H1 (cell line): ENCODE data around the gene AASDH. TPM values are rescaled to one million over a fixed set of nuclear protein-coding genes. Genes with fewer than 3 reads are reported as not detected.

Experiments used
- CTCF ChIA-PET: fragments of 300-600 bp; sonication (Branson Sonifier 250); formaldehyde crosslinking; loops from one replicate; lab custom pipeline; 2021; ENCODE audit not compliant: partially characterized antibody; lab: Charles Lee
- POLR2A ChIA-PET: fragments of 300-600 bp; sonication (Branson Sonifier 250); formaldehyde crosslinking; loops from one replicate; lab custom pipeline; 2021; ENCODE audit warnings: inconsistent platforms; ENCODE audit not compliant: partially characterized antibody; lab: Charles Lee
- DNase-seq, 2 experiments: peaks; one replicate each; pipeline versions ENCODE4 v3.0.0 to v3.0.0-alpha.2; 2010 to 2022; ENCODE audit warnings: low spot score in 2 of 2, low read depth in 1 of 2, mixed read lengths in 1 of 2
- FAIRE-seq: peaks from 2 replicates; lab custom pipeline; 2011; peaks lifted over from hg19 to GRCh38; lab: Jason Lieb, UNC
- H2AFZ ChIP-seq: 2 replicates; pipeline ENCODE4 v1.8.1; 2012; ENCODE audit warnings: low read length, inconsistent platforms
- H2AK5ac ChIP-seq: 2 replicates; pipeline ENCODE4 v1.6.1; 2013; ENCODE audit warnings: low read depth, low read length
- H2BK120ac ChIP-seq: replicated peaks from 2 replicates; pipeline ENCODE3; 2013; ENCODE audit warnings: low read depth, low read length, inconsistent platforms
- H2BK12ac ChIP-seq: 2 replicates; pipeline ENCODE4 v1.6.1; 2013; ENCODE audit warnings: low read depth, low read length
- H2BK15ac ChIP-seq: 2 replicates; pipeline ENCODE4 v1.6.1; 2013; ENCODE audit warnings: low read length
- H2BK20ac ChIP-seq: 2 replicates; pipeline ENCODE4 v1.6.1; 2013; ENCODE audit warnings: low read length
- H2BK5ac ChIP-seq: 2 replicates; pipeline ENCODE4 v1.6.1; 2013; ENCODE audit warnings: low read depth, low read length
- H3K14ac ChIP-seq: 2 replicates; pipeline ENCODE4 v1.6.1; 2013; ENCODE audit warnings: inconsistent platforms; ENCODE audit not compliant: insufficient read length
- H3K18ac ChIP-seq: 2 replicates; pipeline ENCODE4 v1.6.1; 2013; ENCODE audit warnings: low read length; ENCODE audit errors: extremely low read depth
- H3K23ac ChIP-seq: 2 replicates; pipeline ENCODE4 v1.6.1; 2013; ENCODE audit warnings: inconsistent platforms; ENCODE audit not compliant: insufficient read length
- H3K23me2 ChIP-seq: 2 replicates; pipeline ENCODE4 v1.6.1; 2013; ENCODE audit warnings: low read depth, low read length
- H3K27ac ChIP-seq: 2 replicates; pipeline ENCODE4 v1.6.1; 2011; ENCODE audit warnings: low read depth, low read length, inconsistent platforms
- H3K27me3 ChIP-seq, 4 experiments: replicated peaks in 1 of 4; 1 replicate in 1 of 4; 2 replicates in 3 of 4; pipeline versions ENCODE4 v1.6.1 to v1.8.1; 2011 to 2013; ENCODE audit warnings: low read length in 3 of 4, mild to moderate bottlenecking in 3 of 4, inconsistent platforms in 2 of 4, mixed read lengths in 2 of 4, moderate library complexity in 1 of 4; ENCODE audit not compliant: control insufficient read depth in 3 of 4, insufficient read depth in 3 of 4; ENCODE audit errors: extremely low read depth in 1 of 4
- H3K36me3 ChIP-seq, 4 experiments: 2 replicates each; pipeline versions ENCODE4 v1.6.1 to v1.8.1; 2011 to 2013; ENCODE audit warnings: mild to moderate bottlenecking in 4 of 4, low read length in 3 of 4, moderate library complexity in 2 of 4, control low read depth in 1 of 4, inconsistent platforms in 1 of 4; ENCODE audit not compliant: insufficient read depth in 4 of 4, control insufficient read depth in 2 of 4
- H3K4ac ChIP-seq: replicated peaks from 2 replicates; pipeline ENCODE3; 2013; ENCODE audit warnings: low read length, low read depth, mixed read lengths, inconsistent platforms; ENCODE audit not compliant: insufficient read length
- H3K4me1 ChIP-seq, 4 experiments: replicated peaks in 1 of 4; 1 replicate in 1 of 4; 2 replicates in 3 of 4; pipeline versions ENCODE4 v1.6.1 to v1.8.1; 2011 to 2013; ENCODE audit warnings: low read length in 3 of 4, inconsistent platforms in 2 of 4, mixed read lengths in 1 of 4; ENCODE audit not compliant: insufficient read depth in 4 of 4, control insufficient read depth in 3 of 4
- H3K4me2 ChIP-seq, 2 experiments: 2 replicates each; pipeline versions ENCODE4 v1.6.1 to v1.8.1; 2011 to 2013; ENCODE audit warnings: low read depth in 2 of 2, low read length in 2 of 2, control low read depth in 1 of 2, inconsistent platforms in 1 of 2, mild to moderate bottlenecking in 1 of 2; ENCODE audit not compliant: insufficient read depth in 1 of 2
- H3K4me3 ChIP-seq, 4 experiments: fragments of 200-600, 300-600 bp in 1 of 4; sonication (generic), shearing (Covaris generic), sonication (Bioruptor Twin) in 1 of 4; 2 replicates each; pipeline versions ENCODE4 v1.5.1 to v1.8.1; 2011 to 2016; ENCODE audit warnings: low read length in 4 of 4, low read depth in 3 of 4, control low read depth in 2 of 4, inconsistent platforms in 2 of 4, mild to moderate bottlenecking in 2 of 4, mixed read lengths in 1 of 4, moderate library complexity in 1 of 4; ENCODE audit not compliant: insufficient read depth in 2 of 4; ENCODE audit errors: extremely low read depth in 1 of 4
- H3K56ac ChIP-seq: replicated peaks from 2 replicates; pipeline ENCODE3; 2013; ENCODE audit warnings: low read depth, mild to moderate bottlenecking, mixed read lengths, low read length, inconsistent platforms; ENCODE audit not compliant: insufficient read length
- H3K79me1 ChIP-seq: 2 replicates; pipeline ENCODE4 v1.6.1; 2013; ENCODE audit warnings: low read depth, low read length, control low read depth
- H3K79me2 ChIP-seq, 2 experiments: 2 replicates each; pipeline versions ENCODE4 v1.6.1 to v1.8.1; 2012 to 2013; ENCODE audit warnings: low read length in 2 of 2, mild to moderate bottlenecking in 2 of 2, inconsistent platforms in 1 of 2; ENCODE audit not compliant: insufficient read depth in 2 of 2, control insufficient read depth in 1 of 2
- H3K9ac ChIP-seq, 4 experiments: replicated peaks in 1 of 4; 1 replicate in 1 of 4; 2 replicates in 3 of 4; pipeline versions ENCODE4 v1.6.1 to v1.8.1; 2011 to 2013; ENCODE audit warnings: low read depth in 3 of 4, low read length in 3 of 4, control low read depth in 2 of 4, mild to moderate bottlenecking in 2 of 4, moderate library complexity in 2 of 4, inconsistent platforms in 1 of 4; ENCODE audit errors: extremely low read depth in 1 of 4
- H3K9me3 ChIP-seq, 2 experiments: 2 replicates each; pipeline versions ENCODE4 v1.6.1 to v1.8.1; 2012 to 2013; ENCODE audit warnings: mild to moderate bottlenecking in 2 of 2, moderate library complexity in 2 of 2, control low read depth in 1 of 2, inconsistent platforms in 1 of 2, low read depth in 1 of 2, low read length in 1 of 2, mixed read lengths in 1 of 2; ENCODE audit not compliant: insufficient read depth in 2 of 2
- H4K20me1 ChIP-seq, 2 experiments: replicated peaks in 1 of 2; 2 replicates each; pipeline versions ENCODE3 to v1.8.1; 2011 to 2013; ENCODE audit warnings: inconsistent platforms in 2 of 2, low read length in 2 of 2, mild to moderate bottlenecking in 1 of 2; ENCODE audit not compliant: insufficient read depth in 2 of 2, control insufficient read depth in 1 of 2
- H4K5ac ChIP-seq: 2 replicates; pipeline ENCODE4 v1.6.1; 2013; ENCODE audit warnings: low read length, low read depth, mixed read lengths, inconsistent platforms; ENCODE audit not compliant: insufficient read length
- H4K8ac ChIP-seq: 2 replicates; pipeline ENCODE4 v1.8.0; 2013; ENCODE audit warnings: mild to moderate bottlenecking, moderate library complexity, low read length, inconsistent platforms; ENCODE audit not compliant: insufficient read depth; ENCODE audit errors: extremely low read depth
- H4K91ac ChIP-seq: replicated peaks from 2 replicates; pipeline ENCODE3; 2013; ENCODE audit warnings: low read length, mixed read lengths, inconsistent platforms; ENCODE audit not compliant: insufficient read length
- BACH1 ChIP-seq: IDR thresholded peaks from 2 replicates; pipeline ENCODE4 v1.6.1; 2012; ENCODE audit warnings: low read length, improper control_type of control experiment
- CTCF ChIP-seq, 3 experiments: IDR thresholded peaks; 1 replicate in 2 of 3; 2 replicates in 1 of 3; pipeline versions ENCODE4 v1.5.1 to v1.6.1; 2011; ENCODE audit warnings: low read length in 3 of 3, mild to moderate bottlenecking in 3 of 3, inconsistent platforms in 2 of 3, low read depth in 1 of 3, moderate library complexity in 1 of 3; ENCODE audit not compliant: insufficient read depth in 1 of 3; ENCODE audit errors: control extremely low read depth in 1 of 3
- KDM4A ChIP-seq: IDR thresholded peaks from one replicate; pipeline ENCODE4 v1.7.1; 2012; ENCODE audit warnings: low read depth, mild to moderate bottlenecking, moderate library complexity, low read length, inconsistent platforms; ENCODE audit not compliant: severe bottlenecking
- PHF8 ChIP-seq: fragments of 200-600 bp; sonication (generic); conservative IDR thresholded peaks from 2 replicates; pipeline ENCODE4 v1.7.1; 2012; ENCODE audit warnings: low read depth, mild to moderate bottlenecking, inconsistent platforms, low read length, moderate library complexity
- POLR2A ChIP-seq, 2 experiments: IDR thresholded peaks; 1 replicate in 1 of 2; 2 replicates in 1 of 2; pipeline ENCODE4 v1.6.1; 2011; ENCODE audit warnings: low read depth in 2 of 2, low read length in 2 of 2, mild to moderate bottlenecking in 2 of 2; ENCODE audit errors: control extremely low read depth in 1 of 2
- RAD21 ChIP-seq, 2 experiments: IDR thresholded peaks in 1 of 2; conservative IDR thresholded peaks in 1 of 2; 2 replicates each; pipeline ENCODE4 v1.6.1; 2011; ENCODE audit warnings: low read depth in 2 of 2, low read length in 2 of 2, improper control_type of control experiment in 1 of 2, inconsistent platforms in 1 of 2, mild to moderate bottlenecking in 1 of 2, moderate library complexity in 1 of 2
- RNF2 ChIP-seq: fragments of 200-900, 300-1000 bp; sonication (generic); IDR thresholded peaks from 2 replicates; pipeline ENCODE4 v1.7.1; 2016; ENCODE audit warnings: borderline replicate concordance, low read depth, mild to moderate bottlenecking, antibody characterized with exemption, low read length; ENCODE audit not compliant: poor library complexity, severe bottlenecking; ENCODE audit errors: missing control alignments
- SP2 ChIP-seq: IDR thresholded peaks from 2 replicates; pipeline ENCODE4 v1.6.1; 2012; ENCODE audit warnings: mild to moderate bottlenecking, low read length, inconsistent platforms
- USF2 ChIP-seq: IDR thresholded peaks from 2 replicates; pipeline ENCODE4 v1.6.1; 2011; ENCODE audit warnings: low read length, improper control_type of control experiment
- YY1 ChIP-seq: IDR thresholded peaks from 2 replicates; pipeline ENCODE4 v1.6.1; 2011; ENCODE audit warnings: low read depth, mild to moderate bottlenecking, low read length
- WGBS, 2 experiments: shearing (Covaris generic) in 1 of 2; methylation state at CpG; one replicate each; pipeline versions ENCODE4 v1.1.6 to v1.1.7; 2013 to 2015; ENCODE audit warnings: low lambda C conversion rate in 2 of 2, mixed read lengths in 2 of 2, inconsistent platforms in 1 of 2, low coverage in 1 of 2, missing lambda C conversion rate in 1 of 2; ENCODE audit not compliant: insufficient replicate concordance in 2 of 2, insufficient coverage in 1 of 2, insufficient read length in 1 of 2; ENCODE audit errors: extremely low coverage in 1 of 2, missing lambda C conversion rate in 1 of 2; 5-methylcytosine and 5-hydroxymethylcytosine counted together
- polyA plus RNA-seq, 7 experiments: library from polyadenylated mRNA; depleted of rRNA in 3 of 7; stranded (reverse) in 5 of 7; unstranded in 2 of 7; fragments of >200 nt in 5 of 7; fragments of 200-250 nt in 2 of 7; gene quantifications; 1 replicate in 5 of 7; 2 replicates in 1 of 7; 4 replicates in 1 of 7; pipeline versions ENCODE4 v1.2.1 to v1.2.3, GENCODE V29; 2011 to 2013; ENCODE audit warnings: missing spikeins in 2 of 7, mixed read lengths in 2 of 7
- total RNA-seq: library from RNA; stranded (reverse); fragmentation: NEBNext Ultra II Directional; extraction: Animal tissue kit (Norgen Biotek cat#: 25700); gene quantifications from 2 replicates; pipeline ENCODE4 v1.2.1, GENCODE V29; 2021

The AASDH gene
- total and polyA plus RNA-seq, 2 of the 8 experiments (the other 6 are each of a cell fraction or from before 2014, with no cell fraction given), result 8.0 to 10.9 TPM

- Histone ChIP-seq H2AK5ac (no peak overlapping the region), H3K4me1 (no peaks in the 10 kb centered on the region), H4K91ac (no peak overlapping the region), H2BK12ac (no peak overlapping the region), H3K4ac (no peak overlapping the region), H4K5ac (no peak overlapping the region), H3K4me3 (no peak overlapping the region), H2BK5ac (no peak overlapping the region), H2BK20ac (no peak overlapping the region), H3K9me3 (peaks cover 0 to 4% of the 10 kb centered on the region in 2 experiments; a peak in 1 of 4 replicates), H3K14ac (no peak overlapping the region), H2AFZ (no peak overlapping the region), H3K9ac (no peak overlapping the region), H3K79me2 (no peaks in the 10 kb centered on the region), H4K20me1 (no peaks in the 10 kb centered on the region), H3K56ac (no peak overlapping the region), H3K27me3 (no peaks in the 10 kb centered on the region), H3K79me1 (no peaks in the 10 kb centered on the region), H3K23ac (no peak overlapping the region), H3K27ac (no peak overlapping the region), H3K4me2 (no peak overlapping the region), H2BK15ac (no peak overlapping the region), H3K23me2 (no peaks in the 10 kb centered on the region), H2BK120ac (no peak overlapping the region), H3K36me3 (peaks cover 0 to 3% (median 0%) of the 10 kb centered on the region in 4 experiments; a peak in 1 of 8 replicates), H4K8ac (no peak overlapping the region), H3K18ac (no peak overlapping the region)
- DNase-seq (no peak), FAIRE-seq (no peak)
- 94% methylated on average over 3 of the region's 3 CpGs; no CpG with 5 or more reads in 1 of the 2 experiments for WGBS, 2 experiments
- ChIA-PET POLR2A (interaction anchor here (0.6 kb wide), 1 partner anchor 200 kb away, joined by 3 read pairs; no protein-coding TSS in a partner anchor), CTCF (no interaction called here)
- TF ChIP-seq CTCF (IDR thresholded peaks at IDR 0.05; ENCODE audit: control extremely low read depth in 1 of 3, insufficient read depth in 1 of 3, low read depth in 1 of 3, low read length in 3 of 3) (no peak), PHF8 (no peak), USF2 (no peak), BACH1 (no peak), SP2 (no peak), RAD21 (IDR thresholded peaks at IDR 0.05 in 1 of 2, conservative IDR thresholded peaks at IDR 0.05 in 1 of 2; ENCODE audit: low read depth in 2 of 2, low read length in 2 of 2) (no peak), POLR2A (IDR thresholded peaks at IDR 0.05; ENCODE audit: control extremely low read depth in 1 of 2, low read depth in 2 of 2, low read length in 2 of 2) (no peak), KDM4A (no peak), RNF2 (no peak), YY1 (no peak)
Measured at GRCh38 chr4:56288663-56289062, 98.6 kb downstream of the AASDH start.
